H1 (cell line): ENCODE data around the gene CUEDC1. TPM values are rescaled to one million over a fixed set of nuclear protein-coding genes. Genes with fewer than 3 reads are reported as not detected.

ENCODE experiments used
- BRCA1 ChIP-seq: IDR thresholded peaks from 2 replicates; pipeline ENCODE4 v1.6.1; 2012; ENCODE audit warnings: low read depth, low read length, improper control_type of control experiment
- CBX5 ChIP-seq: fragments of 300-800, 300-1000 bp; sonication (generic); IDR thresholded peaks from 2 replicates; pipeline ENCODE4 v1.7.1; 2016; ENCODE audit warnings: antibody characterized with exemption, low read length, low read depth
- CEBPB ChIP-seq: IDR thresholded peaks from 2 replicates; pipeline ENCODE4 v1.6.1; 2012; ENCODE audit warnings: low read depth, low read length
- polyA plus RNA-seq, 7 experiments: library from polyadenylated mRNA; depleted of rRNA in 3 of 7; stranded (reverse) in 5 of 7; unstranded in 2 of 7; fragments of >200 nt in 5 of 7; fragments of 200-250 nt in 2 of 7; gene quantifications; 1 replicate in 5 of 7; 2 replicates in 1 of 7; 4 replicates in 1 of 7; pipeline versions ENCODE4 v1.2.1 to v1.2.3, GENCODE V29; 2011 to 2013; ENCODE audit warnings: missing spikeins in 2 of 7, mixed read lengths in 2 of 7
- total RNA-seq: library from RNA; stranded (reverse); fragmentation: NEBNext Ultra II Directional; extraction: Animal tissue kit (Norgen Biotek cat#: 25700); gene quantifications from 2 replicates; pipeline ENCODE4 v1.2.1, GENCODE V29; 2021

CUEDC1 gene
- total and polyA plus RNA-seq, 2 of the 8 experiments (the other 6 are each of a cell fraction or from before 2014, with no cell fraction given) = 4.0 to 10.7 TPM

DNA sequence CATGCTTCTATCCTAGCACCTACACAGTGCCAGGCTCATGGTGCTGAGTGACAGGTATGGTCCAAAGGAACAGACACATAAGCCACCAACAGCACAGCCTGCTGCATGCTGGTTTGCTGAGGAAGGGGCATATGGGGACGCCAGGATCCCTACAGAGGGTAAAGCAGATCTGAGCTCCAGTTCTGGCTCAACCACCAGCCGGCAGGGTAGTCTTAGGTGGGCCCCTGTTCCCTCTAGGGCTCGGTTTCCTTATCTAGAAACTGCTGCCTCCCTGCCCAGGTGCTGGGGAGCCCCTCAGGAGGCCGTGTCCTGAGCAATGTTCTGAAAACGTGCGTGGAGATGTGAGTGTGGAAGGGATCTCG, 81.2 kb downstream of the CUEDC1 start (continued):
- TF ChIP-seq CBX5 = no peak
- no peak for TF ChIP-seq BRCA1
- TF ChIP-seq CEBPB = no peak
